Tibial artery (tissue), 4 donors: ENCODE results near the gene NAGA.

Source experiments
- DNase-seq, 2 donors: peaks; one replicate each; pipeline ENCODE4 v3.0.0-alpha.2; 2019
- H3K27ac ChIP-seq, 2 donors: fragments of 200-600 bp; sonication (generic) in 1 of 2; 1 replicate in 1 of 2; 2 replicates in 1 of 2; pipeline ENCODE4 v1.5.1; 2018 to 2019; ENCODE audit warnings: mild to moderate bottlenecking in 1 of 2
- H3K27me3 ChIP-seq, 2 donors: fragments of 200-600 bp; sonication (generic) in 1 of 2; one replicate each; pipeline versions ENCODE4 v1.5.1 to v1.6.0; 2016 to 2019
- H3K36me3 ChIP-seq, 3 donors: fragments of 200-600 bp; sonication (generic) in 2 of 3; one replicate each; pipeline ENCODE4 v1.5.1; 2016 to 2019; ENCODE audit warnings: mild to moderate bottlenecking in 2 of 3
- H3K4me1 ChIP-seq, 4 donors: fragments of 200-600 bp; sonication (generic) in 2 of 4; 1 replicate in 3 of 4; 2 replicates in 1 of 4; pipeline ENCODE4 v1.5.1; 2016 to 2019
- H3K4me3 ChIP-seq, 2 donors: fragments of 200-600 bp; sonication (generic) in 1 of 2; 1 replicate in 1 of 2; 2 replicates in 1 of 2; pipeline ENCODE4 v1.5.1; 2018 to 2019; ENCODE audit warnings: mild to moderate bottlenecking in 2 of 2
- H3K9me3 ChIP-seq, 3 donors: fragments of 200-600 bp; sonication (generic) in 1 of 3; one replicate each; pipeline ENCODE4 v1.5.1; 2016 to 2019
- intact Hi-C: fragments of 100-400 bp; cut with DNase I; formaldehyde crosslinking; loops from one replicate; pipeline ENCODE4 v1.15.0; 2023; ENCODE audit warnings: low total_unique reads
- TF ChIP-seq, protein P1 (sequence below), 2 experiments: fragments of 200-600 bp in 1 of 2; fragments of 450-650 bp in 1 of 2; IDR thresholded peaks; one replicate each; pipeline ENCODE4 v1.5.1; 2017 to 2019; ENCODE audit warnings: antibody characterized with exemption in 2 of 2, mild to moderate bottlenecking in 1 of 2, moderate library complexity in 1 of 2

The NAGA gene

GRCh38 chr22:42062506-42063170 lies 8.0 kb downstream of the NAGA start:
- no peak overlapping the region for H3K27ac ChIP-seq
- H3K36me3 ChIP-seq, result peaks cover 57 to 89% (median 88%) of the 10 kb centered on the region in 3 donors
- intact Hi-C loops, result no loop called here
- no peaks in the 10 kb centered on the region for H3K9me3 ChIP-seq
- no peak for DNase-seq
- no peaks in the 10 kb centered on the region for H3K4me1 ChIP-seq
- no peak overlapping the region for H3K4me3 ChIP-seq
- no peaks in the 10 kb centered on the region for H3K27me3 ChIP-seq
- TF ChIP-seq, protein P1, sequence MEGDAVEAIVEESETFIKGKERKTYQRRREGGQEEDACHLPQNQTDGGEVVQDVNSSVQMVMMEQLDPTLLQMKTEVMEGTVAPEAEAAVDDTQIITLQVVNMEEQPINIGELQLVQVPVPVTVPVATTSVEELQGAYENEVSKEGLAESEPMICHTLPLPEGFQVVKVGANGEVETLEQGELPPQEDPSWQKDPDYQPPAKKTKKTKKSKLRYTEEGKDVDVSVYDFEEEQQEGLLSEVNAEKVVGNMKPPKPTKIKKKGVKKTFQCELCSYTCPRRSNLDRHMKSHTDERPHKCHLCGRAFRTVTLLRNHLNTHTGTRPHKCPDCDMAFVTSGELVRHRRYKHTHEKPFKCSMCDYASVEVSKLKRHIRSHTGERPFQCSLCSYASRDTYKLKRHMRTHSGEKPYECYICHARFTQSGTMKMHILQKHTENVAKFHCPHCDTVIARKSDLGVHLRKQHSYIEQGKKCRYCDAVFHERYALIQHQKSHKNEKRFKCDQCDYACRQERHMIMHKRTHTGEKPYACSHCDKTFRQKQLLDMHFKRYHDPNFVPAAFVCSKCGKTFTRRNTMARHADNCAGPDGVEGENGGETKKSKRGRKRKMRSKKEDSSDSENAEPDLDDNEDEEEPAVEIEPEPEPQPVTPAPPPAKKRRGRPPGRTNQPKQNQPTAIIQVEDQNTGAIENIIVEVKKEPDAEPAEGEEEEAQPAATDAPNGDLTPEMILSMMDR (IDR thresholded peaks at IDR 0.05), result no peak

DNA sequence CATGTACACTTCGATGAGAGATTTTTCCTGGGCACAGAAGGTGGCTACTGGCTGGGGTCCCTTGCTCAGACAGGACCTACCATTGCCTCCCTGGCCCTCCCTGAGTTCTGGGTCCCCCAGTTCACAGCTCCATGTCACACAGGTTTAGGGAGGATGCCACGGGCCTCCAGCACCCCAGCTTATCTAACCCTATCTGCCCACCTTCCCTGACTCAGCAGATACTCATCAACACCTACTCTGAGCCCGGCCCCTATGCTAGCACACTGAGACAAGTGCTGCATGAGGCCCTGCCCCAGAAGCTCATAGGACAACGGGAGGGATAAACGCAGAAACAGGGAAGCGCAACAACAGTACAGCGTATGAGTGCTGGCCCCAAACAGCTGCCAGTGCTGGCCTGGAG lies 9.6 kb downstream of the NAGA start:
- peaks cover 51 to 77% (median 73%) of the 10 kb centered on the region in 3 donors for H3K36me3 ChIP-seq
- H3K27ac ChIP-seq, result no peak overlapping the region
- H3K9me3 ChIP-seq, result peaks cover 0 to 11% (median 3%) of the 10 kb centered on the region in 3 donors
- no peak for DNase-seq
- no peaks in the 10 kb centered on the region for H3K4me1 ChIP-seq
- TF ChIP-seq, protein P1 (IDR thresholded peaks at IDR 0.05), result no peak
- no peaks in the 10 kb centered on the region for H3K27me3 ChIP-seq
- no peak overlapping the region for H3K4me3 ChIP-seq
- intact Hi-C loops, result no loop called here

DNA sequence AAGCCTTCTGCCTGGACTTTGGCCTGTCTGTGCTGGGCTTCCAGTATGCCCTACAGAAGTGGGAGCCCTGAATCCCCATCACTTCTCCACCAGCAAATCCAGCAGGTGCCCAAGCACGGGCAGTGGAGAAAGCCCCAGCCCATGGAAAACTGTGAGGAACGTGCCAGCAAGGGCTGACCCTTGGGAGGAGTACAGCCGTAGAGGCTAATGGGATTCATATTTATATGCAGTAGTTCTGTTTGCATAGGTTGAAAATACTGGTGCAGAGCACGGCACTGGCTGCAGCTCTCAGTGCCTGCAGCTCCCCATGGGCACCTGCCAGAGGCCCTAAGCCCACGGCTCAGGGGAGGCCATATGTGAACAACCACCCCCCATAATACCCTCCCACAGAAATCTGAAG lies 10.1 kb downstream of the NAGA start:
- Histone ChIP-seq H3K9me3 (peaks cover 0 to 11% (median 3%) of the 10 kb centered on the region in 3 donors), H3K27me3 (no peaks in the 10 kb centered on the region), H3K4me3 (no peak overlapping the region), H3K4me1 (no peaks in the 10 kb centered on the region), H3K27ac (no peak overlapping the region), H3K36me3 (peaks cover 45 to 71% (median 67%) of the 10 kb centered on the region in 3 donors)
- intact Hi-C loops, result no loop called here
- TF ChIP-seq, protein P1 (IDR thresholded peaks at IDR 0.05), result no peak
- DNase-seq, result no peak

DNA sequence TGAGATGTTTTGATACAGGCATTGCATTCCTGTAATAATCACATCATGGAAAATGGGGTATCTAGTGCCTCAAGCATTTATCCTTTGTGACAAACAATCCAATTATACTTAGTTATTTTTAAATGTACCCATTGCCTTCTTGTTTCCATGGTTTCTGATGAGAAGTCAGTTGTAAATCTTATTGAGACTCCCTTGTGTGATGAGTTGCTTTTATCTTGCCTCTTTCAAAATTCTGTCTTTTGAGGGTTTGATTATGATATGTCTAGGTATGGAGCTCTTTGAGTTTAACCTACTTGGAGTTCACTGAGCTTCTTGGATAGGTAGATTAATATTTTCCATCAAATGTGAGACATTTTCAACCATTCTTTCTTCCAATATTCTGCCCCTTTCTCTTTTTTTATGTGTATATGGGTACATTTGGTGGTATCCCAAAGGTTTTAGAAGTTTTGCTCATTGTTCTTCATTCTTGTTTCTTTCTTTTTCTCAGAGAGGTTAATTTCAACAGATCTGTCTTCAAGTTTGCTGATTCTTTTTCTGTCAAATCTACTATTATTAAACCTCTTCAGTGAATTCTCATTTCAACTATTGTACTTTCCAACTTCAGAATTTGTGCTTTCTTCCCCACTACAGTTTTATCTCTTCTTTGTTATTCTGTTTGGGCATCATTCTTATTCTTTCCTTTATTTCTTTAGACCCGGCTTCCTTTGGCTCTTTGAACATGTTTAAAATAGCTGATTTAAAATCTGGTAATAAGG lies 13.7 kb downstream of the NAGA start:
- intact Hi-C loops, result no loop called here
- no peak overlapping the region for H3K4me3 ChIP-seq
- H3K27me3 ChIP-seq, result no peaks in the 10 kb centered on the region
- no peak overlapping the region for H3K27ac ChIP-seq
- H3K36me3 ChIP-seq, result peaks cover 31 to 43% (median 41%) of the 10 kb centered on the region in 3 donors
- DNase-seq, result no peak
- TF ChIP-seq, protein P1 (IDR thresholded peaks at IDR 0.05), result no peak
- no peaks in the 10 kb centered on the region for H3K4me1 ChIP-seq
- peaks cover 0 to 11% (median 3%) of the 10 kb centered on the region in 3 donors for H3K9me3 ChIP-seq

DNA sequence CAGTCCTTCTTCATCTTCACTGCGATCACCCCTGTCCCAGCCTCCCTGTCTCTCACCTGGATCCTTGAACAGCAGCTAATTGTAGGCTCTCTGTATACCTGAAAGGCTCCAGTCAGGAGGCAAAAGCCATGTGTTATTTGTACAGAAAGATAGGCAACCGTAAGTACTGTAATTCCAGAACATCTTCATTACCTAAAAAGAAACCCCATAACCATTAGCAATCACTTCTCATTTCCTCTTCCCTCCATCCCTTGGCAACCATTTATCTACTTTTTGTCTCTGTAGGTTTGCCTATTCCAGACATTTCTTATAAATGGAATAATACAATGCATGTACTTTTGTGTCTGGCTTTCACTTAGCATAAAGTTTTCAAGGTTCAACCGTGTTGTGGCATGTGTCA lies 17.8 kb downstream of the NAGA start:
- intact Hi-C loops, result no loop called here
- peaks cover 0 to 5% (median 4%) of the 10 kb centered on the region in 3 donors for H3K36me3 ChIP-seq
- peaks cover 0 to 11% (median 3%) of the 10 kb centered on the region in 3 donors for H3K9me3 ChIP-seq
- no peaks in the 10 kb centered on the region for H3K27me3 ChIP-seq
- DNase-seq, result no peak
- TF ChIP-seq, protein P1 (IDR thresholded peaks at IDR 0.05), result no peak
- no peak overlapping the region for H3K27ac ChIP-seq
- H3K4me3 ChIP-seq, result no peak overlapping the region
- H3K4me1 ChIP-seq, result no peaks in the 10 kb centered on the region
